GM19324 (cell line): ENCODE measurements around the gene IL37.
"Not testable (repeated sequence)": the region's sequence is repeated elsewhere in the genome, so short reads cannot be mapped to it uniquely, and the experiment has no call there.

Experiments
- ATAC-seq: cut with Tn5 transposase; IDR thresholded peaks from one replicate; pipeline ENCODE4 v1.9.1; 2021; ENCODE audit warnings: mild to moderate bottlenecking, moderate library complexity; ENCODE audit not compliant: unreplicated experiment, low FRiP score

IL37 gene

GRCh38 chr2:112887964-112888749 lies 22.8 kb upstream of the IL37 start:
- no peak for ATAC-seq

DNA sequence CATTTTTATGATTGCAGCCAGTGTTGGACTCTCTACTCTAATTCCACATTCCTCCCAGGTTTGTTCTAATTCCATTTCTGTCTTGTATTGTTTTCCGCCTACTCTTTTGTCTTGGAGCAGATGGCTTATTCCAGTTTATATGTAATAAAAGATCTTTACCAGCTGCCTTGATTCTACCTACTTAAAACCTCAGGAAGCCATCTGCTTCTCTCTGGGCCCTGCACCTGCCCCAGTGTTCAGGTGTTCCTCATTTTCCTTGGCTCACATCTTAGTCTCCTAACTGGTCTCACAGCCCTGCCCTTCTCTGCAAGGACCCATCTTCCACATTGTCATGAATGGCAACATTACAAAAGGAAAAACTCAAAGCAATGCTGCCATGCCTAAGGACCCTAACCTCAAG lies 21.0 kb upstream of the IL37 start:
- no peak for ATAC-seq

DNA sequence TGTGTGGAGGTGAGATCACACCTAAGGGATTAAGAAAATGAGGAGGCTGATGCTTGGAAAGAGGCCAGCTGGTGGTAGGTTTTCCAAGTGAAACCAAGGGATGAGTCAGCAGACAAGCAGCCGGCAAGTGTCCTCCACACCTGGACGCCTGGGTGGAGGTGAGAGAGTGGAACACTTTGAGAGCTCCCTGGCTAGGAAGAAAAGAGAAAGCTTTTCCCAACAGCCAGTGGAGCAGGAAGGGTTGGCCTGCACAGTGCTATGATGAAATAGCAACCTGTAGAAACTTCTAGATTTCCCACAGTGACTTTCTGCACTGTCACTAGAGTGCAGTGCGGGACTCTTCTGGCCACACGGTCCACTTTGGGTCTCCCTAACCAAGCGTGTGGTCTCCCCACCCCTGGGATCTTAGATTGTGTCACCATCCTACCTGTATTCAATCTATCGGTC lies 19.6 kb upstream of the IL37 start:
- ATAC-seq = no peak

- ATAC-seq = no peak
These were observed 17.2 kb upstream of the IL37 start for GRCh38 chr2:112893752-112894151.

- ATAC-seq = no peak
These were observed 13.9 kb upstream of the IL37 start for GRCh38 chr2:112896909-112897623.

DNA sequence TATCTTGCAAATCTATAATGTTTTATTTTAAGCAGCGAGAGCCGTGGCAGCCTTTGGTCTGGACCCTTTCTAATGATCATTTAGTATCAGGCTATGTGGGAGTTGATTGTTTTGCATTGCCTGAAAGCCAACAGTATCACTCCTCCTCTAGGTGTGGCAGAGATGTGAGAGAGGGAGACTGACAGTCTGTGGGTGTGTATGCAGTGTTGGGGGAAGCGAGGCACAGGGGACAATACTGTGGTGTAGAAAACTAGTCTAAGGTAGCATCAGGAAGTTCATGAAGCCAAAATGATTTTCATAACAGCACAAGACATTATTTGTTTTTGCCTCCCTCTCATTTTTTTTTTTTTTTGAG lies 13.4 kb upstream of the IL37 start:
- ATAC-seq = no peak

DNA sequence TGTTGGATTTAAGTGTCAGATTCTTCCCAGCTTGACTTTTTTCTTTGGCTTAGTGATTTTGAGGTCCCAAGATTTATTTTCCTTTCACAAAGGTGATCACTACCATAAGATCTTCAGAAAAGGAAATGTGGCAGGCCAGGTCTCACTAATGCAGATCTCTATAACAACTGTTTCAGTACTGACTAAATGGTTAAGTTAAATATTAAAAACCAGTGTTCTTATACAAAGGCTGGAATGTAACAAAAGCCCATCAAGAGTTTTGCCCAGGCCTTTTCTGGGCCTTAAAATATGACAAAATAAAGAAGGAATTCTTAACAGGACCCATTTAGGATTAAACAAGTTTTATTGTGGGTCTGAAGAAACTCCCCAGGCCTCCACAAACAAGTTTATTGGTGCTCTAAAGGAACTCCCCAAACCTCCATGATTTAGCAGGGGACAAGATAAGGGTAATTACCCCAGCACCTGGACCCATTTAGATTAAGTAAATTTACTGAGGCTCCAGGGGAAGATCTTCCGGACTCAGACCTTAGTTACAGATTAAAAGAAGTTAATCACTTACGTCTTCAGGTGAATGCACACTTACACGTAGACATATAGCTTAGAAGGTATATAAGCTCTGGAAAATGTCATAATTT lies 9.4 kb upstream of the IL37 start:
- ATAC-seq = not testable (repeated sequence)

- no peak for ATAC-seq
These were observed 8.1 kb upstream of the IL37 start for GRCh38 chr2:112902816-112903215.

- ATAC-seq = no peak
These were observed 6.1 kb upstream of the IL37 start for GRCh38 chr2:112904883-112905282.

GRCh38 chr2:112906276-112906675 lies 4.7 kb upstream of the IL37 start:
- ATAC-seq = no peak

DNA sequence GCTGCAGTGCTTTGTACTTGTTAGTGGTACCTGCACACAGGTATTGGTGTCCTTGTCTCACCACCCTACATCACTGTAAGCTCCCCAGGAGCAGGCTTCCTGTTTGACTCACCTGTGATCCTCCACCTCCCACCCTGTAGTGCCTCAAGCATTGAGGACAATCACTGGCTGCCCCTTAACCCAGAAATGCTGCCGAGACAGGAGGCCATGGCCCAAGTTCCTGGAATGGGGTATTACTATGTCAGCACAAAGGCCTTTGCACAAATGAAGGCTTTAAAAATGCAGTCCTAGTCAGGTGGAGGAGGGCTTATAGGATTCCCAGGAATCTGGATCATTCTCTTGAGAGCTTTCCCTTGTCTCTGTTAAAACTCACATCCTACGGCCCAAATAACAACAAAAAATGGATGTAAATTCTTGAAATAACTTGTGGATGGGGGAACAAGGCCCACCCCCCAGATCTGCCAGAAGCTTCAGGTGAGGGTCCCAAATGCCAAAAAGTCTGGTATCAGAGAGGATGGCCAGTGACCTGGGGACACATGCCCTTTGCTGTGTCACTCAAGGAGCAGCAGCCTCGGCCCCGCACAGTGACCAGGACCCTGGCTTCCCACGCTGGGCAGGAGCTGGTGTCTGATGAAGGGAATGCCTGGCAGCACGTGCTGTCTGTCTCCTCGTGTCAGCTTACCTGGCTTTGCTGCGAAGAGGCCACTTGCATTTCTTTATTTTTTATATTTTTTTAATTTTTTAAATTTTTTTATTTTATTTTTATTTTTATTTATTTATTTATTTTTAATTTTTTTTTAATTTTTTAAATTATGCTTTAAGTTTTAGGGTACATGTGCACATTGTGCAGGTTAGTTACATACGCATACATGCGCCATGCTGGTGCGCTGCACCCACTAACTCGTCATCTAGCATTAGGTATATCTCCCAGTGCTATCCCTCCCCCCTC lies 3.7 kb upstream of the IL37 start:
- no peak for ATAC-seq

DNA sequence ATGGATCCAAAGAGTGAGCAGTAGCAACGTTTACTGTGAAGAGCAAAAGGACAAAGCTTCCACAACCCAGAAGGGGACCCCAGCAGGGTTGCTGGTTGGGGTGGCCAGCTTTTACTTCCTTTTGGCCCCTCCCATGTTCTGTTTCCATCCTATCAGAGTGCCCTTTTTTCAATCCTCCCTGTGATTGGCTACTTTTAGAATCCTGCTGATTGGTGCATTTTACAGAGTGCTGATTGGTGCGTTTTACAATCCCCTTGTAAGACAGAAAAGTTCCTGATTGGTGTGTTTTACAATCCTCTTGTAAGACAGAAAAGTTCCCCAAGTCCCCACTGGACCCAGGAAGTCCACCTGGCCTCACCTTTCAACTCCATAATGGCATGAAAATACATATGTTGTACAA lies 2.4 kb upstream of the IL37 start:
- ATAC-seq = not testable (repeated sequence)

DNA sequence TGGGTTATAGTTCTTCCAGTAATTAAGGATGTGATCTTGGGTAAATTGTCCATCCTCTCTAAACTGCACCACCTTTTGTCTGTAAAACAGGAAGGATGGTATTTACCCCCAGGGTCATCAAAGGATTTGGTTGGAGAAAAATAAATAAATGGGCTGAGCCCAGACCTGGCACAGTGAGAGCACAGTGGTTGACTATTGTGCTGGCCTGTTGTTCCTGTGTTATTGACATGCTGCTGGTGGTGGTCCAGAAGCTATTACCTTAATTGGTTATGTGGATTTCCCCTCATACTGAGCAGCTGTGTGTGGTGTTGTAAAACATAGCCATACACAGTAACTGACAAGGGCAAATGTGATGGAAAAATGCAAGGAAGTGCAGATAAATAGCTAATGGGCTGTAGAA lies 746 bp upstream of the IL37 start:
- ATAC-seq = no peak

DNA sequence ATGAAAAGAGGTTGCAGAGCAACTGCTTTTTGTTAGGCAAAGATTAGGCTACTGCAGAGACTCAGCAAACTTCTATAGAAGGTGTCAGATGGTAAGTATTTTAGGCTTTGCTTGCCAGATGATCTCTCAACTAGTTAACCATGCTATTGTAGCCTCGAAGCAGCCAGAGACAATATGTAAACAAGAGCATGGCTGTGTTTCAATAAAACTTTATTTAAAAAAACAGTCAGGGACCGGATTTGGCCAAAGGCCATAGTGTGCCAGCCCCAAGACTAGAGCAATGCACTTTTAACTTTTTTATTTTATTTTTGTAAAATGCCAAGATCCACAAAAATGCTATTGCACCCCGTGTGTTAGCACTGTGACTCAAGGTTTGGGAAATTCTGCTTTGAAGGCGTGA lies 1.4 kb downstream of the IL37 start:
- no peak for ATAC-seq

DNA sequence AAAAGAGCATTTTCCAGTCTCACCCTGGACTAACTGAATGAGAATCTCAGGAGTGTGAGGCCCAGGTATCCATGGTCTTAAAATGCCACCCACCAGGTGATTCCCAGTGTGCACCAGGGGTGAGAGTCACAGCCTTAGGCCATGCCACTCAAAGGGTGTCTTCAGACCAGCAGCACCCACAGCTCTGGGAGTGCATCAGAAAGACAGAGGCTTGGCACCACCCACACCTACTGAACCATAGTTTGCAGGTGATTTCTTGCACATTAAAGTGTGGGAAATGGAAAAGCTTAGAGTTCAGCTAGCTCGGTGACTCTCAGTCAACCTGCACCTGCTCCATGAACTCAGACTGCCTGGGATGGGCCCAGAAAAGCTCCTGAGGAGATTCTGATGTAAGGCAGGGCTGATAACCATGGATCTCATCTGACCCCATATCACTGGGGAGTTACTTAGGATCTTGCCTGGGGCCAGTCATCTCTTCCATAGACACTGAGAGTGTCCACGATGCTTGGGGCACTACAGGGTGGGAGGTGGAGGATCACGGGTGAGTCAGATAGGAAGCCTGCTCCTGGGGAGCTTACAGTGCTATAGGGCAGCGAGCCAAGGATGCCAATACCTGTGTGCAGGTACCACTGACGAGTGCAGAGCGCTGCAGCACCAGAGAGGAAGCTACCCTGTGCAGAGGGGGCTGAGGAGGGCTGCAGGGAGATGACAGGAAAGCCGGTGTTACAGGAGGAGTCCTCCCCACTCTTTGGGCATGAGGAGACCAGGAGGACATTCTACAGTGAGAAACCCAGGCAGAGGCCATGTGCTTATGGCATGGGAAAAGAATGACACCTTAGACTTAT lies 4.6 kb downstream of the IL37 start:
- ATAC-seq = no peak

- ATAC-seq = no peak
These were observed 5.2 kb downstream of the IL37 start for GRCh38 chr2:112916145-112916571.

DNA sequence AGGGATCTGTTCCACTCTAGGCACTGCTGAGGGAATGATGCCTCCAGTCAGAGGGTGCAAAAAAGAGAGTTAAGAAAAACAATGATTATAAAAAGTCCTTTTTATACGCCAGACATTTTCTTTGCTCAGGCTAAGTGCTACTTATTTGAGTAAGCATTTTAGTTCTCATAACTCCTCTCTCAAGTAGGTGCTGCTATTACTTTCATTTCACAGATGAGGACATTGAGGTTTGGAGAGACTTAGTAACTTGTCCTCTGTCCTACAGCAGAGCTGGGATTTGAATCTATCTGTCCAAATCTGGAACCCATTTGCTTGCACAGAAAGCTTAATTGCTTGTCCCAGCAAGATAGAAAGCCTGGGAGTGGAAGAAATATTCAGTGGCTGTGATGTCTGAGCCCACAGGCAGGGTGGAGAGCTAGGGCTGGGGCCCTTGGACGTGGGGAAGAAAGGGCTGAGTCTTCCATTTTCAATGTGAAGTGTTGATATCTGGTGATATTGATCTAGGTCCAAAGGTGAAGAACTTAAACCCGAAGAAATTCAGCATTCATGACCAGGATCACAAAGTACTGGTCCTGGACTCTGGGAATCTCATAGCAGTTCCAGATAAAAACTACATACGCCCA lies 5.8 kb downstream of the IL37 start:
- ATAC-seq = no peak

DNA sequence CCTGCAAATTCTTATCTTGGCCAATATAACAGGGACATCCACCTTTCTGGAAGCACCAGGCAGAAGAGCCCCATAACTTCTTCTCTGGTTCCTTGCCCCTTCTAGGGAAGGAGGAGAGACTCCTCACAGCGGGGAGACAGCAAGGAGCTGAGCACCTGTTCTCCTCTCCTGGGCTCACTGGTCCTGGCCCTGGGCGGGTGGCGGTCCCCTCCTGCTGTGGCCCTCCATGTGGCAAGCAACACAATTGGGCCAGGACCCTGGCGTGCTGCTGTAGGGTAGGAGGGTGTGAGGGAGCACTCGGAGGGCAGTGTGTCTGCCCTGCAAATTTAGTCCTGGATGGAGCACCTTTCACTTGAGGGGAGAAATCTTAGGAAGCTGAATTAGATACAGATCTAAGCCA lies 6.9 kb downstream of the IL37 start:
- no peak for ATAC-seq

- ATAC-seq = no peak
These were observed 7.3 kb downstream of the IL37 start for GRCh38 chr2:112918256-112918655.
